IPS-NIHi11 (cell line): ENCODE measurements around the gene PPHLN1.

Experiments
- DNase-seq: peaks from one replicate; pipeline ENCODE4 v3.0.0; 2012; ENCODE audit warnings: mixed read lengths, low spot score

Gene PPHLN1, protein sequence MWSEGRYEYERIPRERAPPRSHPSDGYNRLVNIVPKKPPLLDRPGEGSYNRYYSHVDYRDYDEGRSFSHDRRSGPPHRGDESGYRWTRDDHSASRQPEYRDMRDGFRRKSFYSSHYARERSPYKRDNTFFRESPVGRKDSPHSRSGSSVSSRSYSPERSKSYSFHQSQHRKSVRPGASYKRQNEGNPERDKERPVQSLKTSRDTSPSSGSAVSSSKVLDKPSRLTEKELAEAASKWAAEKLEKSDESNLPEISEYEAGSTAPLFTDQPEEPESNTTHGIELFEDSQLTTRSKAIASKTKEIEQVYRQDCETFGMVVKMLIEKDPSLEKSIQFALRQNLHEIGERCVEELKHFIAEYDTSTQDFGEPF

DNA sequence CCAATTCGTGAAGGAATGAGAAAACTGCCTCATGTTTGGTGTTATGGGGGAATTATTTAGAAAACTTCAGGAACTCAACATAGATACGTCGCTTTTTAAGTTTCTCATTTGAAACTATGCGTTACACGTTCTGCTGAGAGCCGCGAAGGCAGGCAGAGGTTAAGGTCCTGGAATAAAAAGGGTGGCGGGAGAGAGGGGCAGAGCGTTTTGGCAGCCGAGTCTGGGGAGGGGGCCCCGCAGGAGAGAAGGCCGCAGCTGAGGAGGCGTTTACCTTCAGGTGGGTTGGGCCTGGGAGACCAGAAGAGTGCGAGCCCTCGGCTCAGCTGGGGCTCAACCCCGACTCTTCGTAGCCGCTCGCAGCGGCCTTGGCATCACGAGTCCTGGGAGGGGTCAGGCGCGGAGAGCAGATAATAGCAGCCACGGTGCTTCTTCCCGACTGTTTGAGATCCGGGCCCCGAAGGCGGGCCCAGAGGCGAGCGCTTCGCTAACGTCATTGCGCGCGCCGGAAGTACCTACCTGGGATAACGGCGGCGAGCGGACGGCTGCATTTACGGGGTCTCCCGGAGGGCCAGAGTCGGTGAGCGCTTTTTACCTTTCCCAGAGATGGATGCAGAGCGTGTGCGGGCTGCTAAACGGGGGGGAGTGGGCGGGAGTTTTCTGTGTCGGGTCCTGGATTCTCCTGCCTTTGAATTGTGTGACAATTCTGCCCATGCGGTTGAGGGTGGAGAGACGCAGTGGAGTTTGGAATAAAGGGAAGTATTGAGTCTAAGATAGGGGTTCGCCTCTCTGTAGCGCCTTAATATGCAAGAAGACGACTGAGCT is at the start of gene PPHLN1, which contains the start of gene ZCRB1:
TSS of gene PPHLN1 (plus strand) at position 515 of the 822 bp plus-strand sequence. CDS start 9,736 bp downstream, outside the sequence.
TSS of gene ZCRB1 (minus strand) at position 442 of the 822 bp plus-strand sequence. CDS start 1,992 bp downstream, outside the sequence.
- DNase-seq: peak; percentile 94

GRCh38 chr12:42277396-42278127 is 48.4 kb upstream of the PPHLN1 start:
- DNase-seq: no peak

DNA sequence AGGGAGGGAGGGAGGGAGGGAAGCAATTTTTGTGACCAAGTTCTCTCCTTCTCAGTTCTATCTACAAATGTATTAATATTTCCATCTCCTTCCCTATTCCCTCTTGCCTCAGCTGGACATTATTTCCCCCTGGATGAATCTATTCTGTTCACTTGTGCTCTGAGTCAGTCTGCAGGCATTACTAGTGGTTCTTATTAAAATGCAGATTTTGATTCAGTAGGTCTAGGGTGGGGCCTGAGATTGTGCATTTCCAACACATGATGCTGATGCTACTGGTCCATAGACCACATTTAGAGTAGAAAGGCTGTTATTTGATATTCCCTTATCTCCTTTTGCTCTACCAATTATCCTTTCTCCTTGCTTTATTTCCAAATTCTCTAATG is 47.8 kb upstream of the PPHLN1 start:
- DNase-seq: no peak

- DNase-seq: no peak
Measured at GRCh38 chr12:42281278-42281677, 44.7 kb upstream of the PPHLN1 start.

DNA sequence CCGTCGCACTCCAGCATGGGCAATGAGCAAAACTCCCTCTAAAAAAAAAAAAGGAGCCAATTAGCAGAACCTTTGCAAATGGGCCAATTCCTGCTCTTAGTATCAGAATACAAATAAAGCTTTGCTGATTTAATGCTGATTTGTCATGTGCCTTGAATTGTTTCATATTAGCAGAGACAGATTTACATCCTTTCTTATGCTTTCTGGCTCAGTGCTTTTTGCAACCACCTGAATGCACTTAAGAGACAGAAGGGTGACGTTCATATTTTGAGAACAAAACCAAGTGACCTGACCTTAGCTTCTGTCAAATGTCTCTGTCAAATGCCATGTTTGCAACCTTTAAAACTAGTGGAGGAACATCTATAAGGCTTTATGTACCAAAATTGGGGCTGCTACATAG is 44.1 kb upstream of the PPHLN1 start:
- no peak for DNase-seq

DNA sequence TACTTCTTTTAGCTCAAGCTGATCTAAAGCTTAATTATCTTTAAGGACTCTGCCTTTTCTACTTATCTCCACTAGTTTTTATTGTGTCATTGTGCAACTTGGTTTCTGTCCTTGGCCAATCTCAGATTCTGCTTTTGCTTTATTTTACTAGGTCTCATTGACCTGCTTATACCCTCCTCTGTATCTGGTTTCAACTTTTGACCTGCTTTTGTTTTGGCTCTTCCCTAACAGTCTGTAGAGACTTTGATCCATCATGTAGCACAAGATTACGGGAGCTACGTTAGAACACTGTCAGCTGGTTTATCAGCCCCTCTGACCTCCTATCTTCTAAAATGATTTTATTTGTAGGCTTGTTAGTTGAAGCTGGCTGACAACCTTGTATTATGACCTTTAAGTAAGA is 43.7 kb upstream of the PPHLN1 start:
- no peak for DNase-seq

DNA sequence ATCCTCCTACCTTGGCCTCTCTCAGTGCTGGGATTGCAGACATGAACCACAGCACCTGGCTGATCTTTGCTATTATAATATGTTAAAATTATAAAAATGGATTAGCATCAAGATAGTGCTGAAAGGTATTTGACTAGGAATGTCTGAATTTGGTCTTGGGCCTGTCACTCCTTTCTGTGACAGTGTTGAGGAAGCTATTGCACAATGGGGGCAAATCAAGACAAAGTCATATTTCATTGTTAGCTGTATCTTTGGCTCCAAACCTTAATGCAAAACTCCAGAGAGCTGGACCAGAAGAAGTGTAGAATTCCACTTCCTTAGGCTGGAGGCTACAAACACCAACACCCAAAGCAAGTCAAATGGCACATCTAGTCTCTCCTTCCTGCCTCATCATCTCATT is 42.2 kb upstream of the PPHLN1 start:
- DNase-seq: no peak

GRCh38 chr12:42284157-42284556 is 41.8 kb upstream of the PPHLN1 start:
- DNase-seq: no peak

- no peak for DNase-seq
Measured at GRCh38 chr12:42284876-42285275, 41.1 kb upstream of the PPHLN1 start.

- DNase-seq: no peak
Measured at GRCh38 chr12:42285431-42285830, 40.5 kb upstream of the PPHLN1 start.

GRCh38 chr12:42286741-42287140 is 39.2 kb upstream of the PPHLN1 start:
- no peak for DNase-seq

GRCh38 chr12:42288544-42288943 is 37.4 kb upstream of the PPHLN1 start:
- no peak for DNase-seq

- no peak for DNase-seq
Measured at GRCh38 chr12:42291680-42292079, 34.3 kb upstream of the PPHLN1 start.

GRCh38 chr12:42296503-42297109 is 29.4 kb upstream of the PPHLN1 start:
- DNase-seq: no peak

DNA sequence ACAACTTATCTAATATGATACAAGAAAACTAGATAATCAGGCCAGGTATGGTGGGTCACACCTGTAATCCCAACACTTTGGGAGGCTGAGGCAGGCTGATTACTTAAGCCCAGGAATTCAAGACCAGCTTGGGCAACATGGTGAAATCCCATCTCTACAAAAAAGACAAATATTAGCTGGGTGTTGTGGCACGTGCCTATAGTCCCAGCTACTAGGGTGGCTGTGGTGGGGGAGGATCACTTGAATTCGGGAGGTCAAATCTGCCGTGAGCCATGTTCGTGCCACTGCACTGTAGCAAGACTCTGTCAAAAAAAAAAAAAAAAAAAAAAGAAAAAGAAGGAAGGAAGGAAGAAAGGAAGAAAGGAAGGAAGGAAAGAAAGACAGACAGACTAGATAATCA is 27.1 kb upstream of the PPHLN1 start:
- DNase-seq: no peak

GRCh38 chr12:42299392-42300308 is 26.3 kb upstream of the PPHLN1 start:
- DNase-seq: no peak

DNA sequence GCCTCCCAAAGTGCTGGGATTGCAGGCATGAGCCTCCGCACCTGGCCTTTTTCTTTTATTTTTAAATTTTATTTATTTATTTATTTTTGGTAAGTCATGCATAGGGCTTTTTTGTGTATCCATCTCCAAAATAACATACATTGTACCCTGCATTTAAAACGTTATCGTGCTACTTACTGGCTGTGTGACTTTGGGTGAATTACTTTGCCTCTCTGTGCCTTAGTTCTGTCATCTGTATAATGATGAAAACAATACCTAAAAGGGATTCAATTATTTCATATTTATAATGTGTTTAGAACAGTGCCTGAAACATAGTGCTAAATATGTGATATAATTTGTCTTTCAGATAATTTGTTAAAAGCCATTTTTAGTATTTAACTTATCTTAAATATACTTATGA is 19.7 kb upstream of the PPHLN1 start:
- no peak for DNase-seq

- DNase-seq: no peak
Measured at GRCh38 chr12:42308390-42308789, 17.6 kb upstream of the PPHLN1 start.

DNA sequence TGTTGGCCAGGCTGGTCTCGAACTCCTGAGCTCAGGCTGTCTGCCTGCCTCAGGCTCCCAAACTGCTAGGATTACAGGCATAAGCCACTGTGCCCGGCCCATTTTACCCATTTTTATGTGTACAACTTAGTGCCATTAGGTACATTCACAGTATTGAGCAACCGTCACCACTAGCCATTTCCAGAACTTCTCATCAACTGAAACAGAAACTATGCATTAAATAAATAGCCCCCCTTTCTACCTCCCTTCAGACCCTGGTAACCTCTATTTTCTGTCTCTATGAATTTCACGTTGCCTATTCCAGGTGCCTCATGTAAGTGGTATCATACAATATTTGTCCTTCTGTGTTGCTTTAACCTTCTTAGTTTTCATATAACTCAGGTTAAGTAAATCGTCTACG is 16.0 kb upstream of the PPHLN1 start:
- no peak for DNase-seq

- no peak for DNase-seq
Measured at GRCh38 chr12:42315108-42315507, 10.9 kb upstream of the PPHLN1 start.

- no peak for DNase-seq
Measured at GRCh38 chr12:42320796-42321195, 5.2 kb upstream of the PPHLN1 start.
